Epithelial cell of esophagus (primary cell): ENCODE measurements around the gene LTBP1.

Source experiments
- DNase-seq: peaks from one replicate; pipeline ENCODE4 v3.0.0; 2010; ENCODE audit warnings: low read depth
- H3K4me3 ChIP-seq: 2 replicates; pipeline ENCODE4 v1.5.1; 2011; ENCODE audit warnings: mild to moderate bottlenecking, low read length, control low read depth
- CTCF ChIP-seq: IDR thresholded peaks from 2 replicates; pipeline ENCODE4 v1.5.1; 2011; ENCODE audit warnings: low read depth, mild to moderate bottlenecking, low read length, control low read depth, inconsistent platforms; ENCODE audit not compliant: insufficient read depth; ENCODE audit errors: missing control alignments

Gene LTBP1

GRCh38 chr2:32951672-32952071 lies 4.9 kb downstream of the LTBP1 start:
- no peak overlapping the region for H3K4me3 ChIP-seq
- DNase-seq = no peak
- no peak for TF ChIP-seq CTCF

GRCh38 chr2:32952761-32953476 lies 6.2 kb downstream of the LTBP1 start:
- no peak for DNase-seq
- no peak overlapping the region for H3K4me3 ChIP-seq
- no peak for TF ChIP-seq CTCF

- no peak overlapping the region for H3K4me3 ChIP-seq
- TF ChIP-seq CTCF = no peak
- no peak for DNase-seq
Measured at GRCh38 chr2:32954206-32954605, 7.5 kb downstream of the LTBP1 start.

- no peak for DNase-seq
- no peak for TF ChIP-seq CTCF
- no peak overlapping the region for H3K4me3 ChIP-seq
Measured at GRCh38 chr2:32958821-32959220, 12.1 kb downstream of the LTBP1 start.

- TF ChIP-seq CTCF = no peak
Measured at GRCh38 chr2:32960238-32960637, 13.5 kb downstream of the LTBP1 start.

GRCh38 chr2:32960647-32961403 lies 14.1 kb downstream of the LTBP1 start:
- DNase-seq = no peak
- TF ChIP-seq CTCF = no peak
- H3K4me3 ChIP-seq = no peak overlapping the region

More at GRCh38 chr2:32960238-32960637, 13.5 kb downstream of the LTBP1 start:
- DNase-seq = no peak
- no peak overlapping the region for H3K4me3 ChIP-seq

- no peak for DNase-seq
- H3K4me3 ChIP-seq = no peak overlapping the region
Measured at GRCh38 chr2:32962690-32963089, 15.9 kb downstream of the LTBP1 start.

More at GRCh38 chr2:32962690-32963089, 15.9 kb downstream of the LTBP1 start:
- no peak for TF ChIP-seq CTCF
